HG03064 (cell line): ENCODE results near the gene FNTB.
"Not testable (repeated sequence)": the region's sequence is repeated elsewhere in the genome, so short reads cannot be mapped to it uniquely, and the experiment has no call there.

ENCODE experiments used
- ATAC-seq: cut with Tn5 transposase; IDR thresholded peaks from one replicate; pipeline ENCODE4 v1.9.1; 2021; ENCODE audit warnings: low read depth; ENCODE audit not compliant: unreplicated experiment

The FNTB gene

GRCh38 chr14:65077318-65077717 lies 90.6 kb downstream of the FNTB start:
- ATAC-seq, result no peak

- ATAC-seq, result no peak
Observed at GRCh38 chr14:65079201-65079600, 92.5 kb downstream of the FNTB start.

GRCh38 chr14:65079768-65080167 lies 93.1 kb downstream of the FNTB start:
- no peak for ATAC-seq

GRCh38 chr14:65080960-65081747 lies 94.5 kb downstream of the FNTB start:
- no peak for ATAC-seq

GRCh38 chr14:65082930-65083329 lies 96.2 kb downstream of the FNTB start:
- no peak for ATAC-seq

- ATAC-seq, result no peak
Observed at GRCh38 chr14:65084554-65085505, 98.1 kb downstream of the FNTB start.

GRCh38 chr14:65086686-65087085 lies 100.0 kb downstream of the FNTB start:
- ATAC-seq, result not testable (repeated sequence)

- ATAC-seq, result not testable (repeated sequence)
Observed at GRCh38 chr14:65087835-65088234, 101.1 kb downstream of the FNTB start.

GRCh38 chr14:65092349-65092748 lies 105.7 kb downstream of the FNTB start:
- no peak for ATAC-seq

GRCh38 chr14:65095633-65096205 lies 109.0 kb downstream of the FNTB start:
- ATAC-seq, result no peak

- no peak for ATAC-seq
Observed at GRCh38 chr14:65096323-65097089, 109.8 kb downstream of the FNTB start.

GRCh38 chr14:65098586-65098985 lies 111.9 kb downstream of the FNTB start:
- no peak for ATAC-seq

GRCh38 chr14:65100922-65101541 lies 114.3 kb downstream of the FNTB start:
- ATAC-seq, result no peak

GRCh38 chr14:65101631-65102440 lies 115.1 kb downstream of the FNTB start:
- peak; percentile 12 for ATAC-seq

- peak; percentile 79 for ATAC-seq
Observed at GRCh38 chr14:65102441-65103149, 115.9 kb downstream of the FNTB start, which contains the start of gene MAX. Gene MAX (minus strand): TSS chr14:65102517. CDS start chr14:65102339, 178 bp downstream.

GRCh38 chr14:65103150-65103760 lies 116.6 kb downstream of the FNTB start:
- no peak for ATAC-seq

- no peak for ATAC-seq
Observed at GRCh38 chr14:65104791-65105190, 118.1 kb downstream of the FNTB start.

- no peak for ATAC-seq
Observed at GRCh38 chr14:65106316-65106715, 119.6 kb downstream of the FNTB start.
